GM12878 (cell line): ENCODE measurements around the gene BNIP1. TPM values are rescaled to one million over a fixed set of nuclear protein-coding genes. Genes with fewer than 3 reads are reported as not detected.

Experiments
- ATAC-seq: fragments of 200-7000 bp; cut with Tn5 transposase; 3 replicates; pipeline ENCODE4 v1.9.1; 2020; ENCODE audit warnings: mild to moderate bottlenecking, moderate library complexity
- BruUV-seq: library from RNA; stranded (reverse); fragments of 400-500 nt; replicated peaks from 2 replicates; lab custom pipeline; 2021; lab: Mats Ljungman, UMichigan
- CTCF ChIA-PET: fragments of 300-600 bp; sonication (Branson Sonifier 250); formaldehyde crosslinking; extraction: SDS; loops from one replicate; lab custom pipeline; 2021; ENCODE audit warnings: inconsistent platforms; lab: Yijun Ruan, JAX
- POLR2A ChIA-PET: fragments of 350-600 bp; formaldehyde crosslinking; extraction: SDS; loops from one replicate; lab custom pipeline; 2021; ENCODE audit warnings: inconsistent platforms; lab: Charles Lee
- RAD21 ChIA-PET: fragments of 300-600 bp; sonication (Branson Sonifier 250); formaldehyde crosslinking; loops from one replicate; lab custom pipeline; 2023; ENCODE audit warnings: antibody characterized with exemption; ENCODE audit not compliant: unreplicated experiment; lab: Charles Lee
- SMC1A ChIA-PET: fragments of 300-600 bp; sonication (Branson Sonifier 250); formaldehyde crosslinking; loops from one replicate; lab custom pipeline; 2023; ENCODE audit not compliant: unreplicated experiment, uncharacterized antibody; lab: Charles Lee
- DNase-seq: peaks from one replicate; pipeline ENCODE4 v3.0.0-alpha.2; 2011; ENCODE audit warnings: low read depth, low spot score
- FAIRE-seq: peaks from 3 replicates; lab custom pipeline; 2011; peaks lifted over from hg19 to GRCh38; lab: Jason Lieb, UNC
- H2AFZ ChIP-seq: 2 replicates; pipeline ENCODE4 v1.6.0; 2011; ENCODE audit warnings: low read depth, low read length, control low read depth; ENCODE audit not compliant: control insufficient read depth
- H3K27ac ChIP-seq: 2 replicates; pipeline ENCODE4 v1.5.1; 2011; ENCODE audit warnings: control low read depth; ENCODE audit not compliant: control insufficient read depth, insufficient read depth
- H3K27me3 ChIP-seq, 2 experiments: replicated peaks in 1 of 2; 2 replicates each; pipeline versions ENCODE4 v1.6.0 to v1.6.1; 2011; ENCODE audit warnings: low read length in 1 of 2; ENCODE audit not compliant: control insufficient read depth in 2 of 2, insufficient read depth in 2 of 2
- H3K36me3 ChIP-seq, 2 experiments: 2 replicates each; pipeline ENCODE4 v1.5.1; 2011; ENCODE audit warnings: low read length in 1 of 2; ENCODE audit not compliant: control insufficient read depth in 2 of 2, insufficient read depth in 2 of 2
- H3K4me1 ChIP-seq: 2 replicates; pipeline ENCODE4 v1.6.1; 2011; ENCODE audit warnings: mild to moderate bottlenecking, low read length, moderate library complexity, mixed read lengths; ENCODE audit not compliant: control insufficient read depth, insufficient read depth
- H3K4me2 ChIP-seq: 2 replicates; pipeline ENCODE4 v1.6.0; 2011; ENCODE audit warnings: control low read depth; ENCODE audit not compliant: control insufficient read depth, insufficient read depth
- H3K4me3 ChIP-seq: fragments of 200-600 bp; sonication (generic); 2 replicates; pipeline ENCODE4 v1.5.1; 2016
- H3K79me2 ChIP-seq: 2 replicates; pipeline ENCODE4 v1.6.0; 2011; ENCODE audit warnings: low read length; ENCODE audit not compliant: control insufficient read depth, insufficient read depth
- H3K9ac ChIP-seq: 2 replicates; pipeline ENCODE4 v1.8.0; 2011; ENCODE audit warnings: low read length, control low read depth, mixed read lengths; ENCODE audit not compliant: control insufficient read depth, insufficient read depth
- H3K9me3 ChIP-seq: replicated peaks from 3 replicates; pipeline ENCODE4 v1.5.1; 2011; ENCODE audit warnings: mild to moderate bottlenecking, low read length; ENCODE audit not compliant: control insufficient read depth, insufficient read depth
- H4K20me1 ChIP-seq: 2 replicates; pipeline ENCODE4 v1.6.0; 2011; ENCODE audit not compliant: control insufficient read depth, insufficient read depth
- EZH2 ChIP-seq: IDR thresholded peaks from 2 replicates; pipeline ENCODE4 v1.6.1; 2012; ENCODE audit warnings: low read depth, mild to moderate bottlenecking, control low read depth, inconsistent platforms, low read length, borderline replicate concordance; ENCODE audit not compliant: control insufficient read depth
- FOXK2 ChIP-seq: fragments of 450-650 bp; IDR thresholded peaks from 2 replicates; pipeline ENCODE4 v1.6.1; 2017; ENCODE audit warnings: mild to moderate bottlenecking, moderate library complexity
- HDGF ChIP-seq: fragments of 450-650 bp; IDR thresholded peaks from 2 replicates; pipeline ENCODE4 v1.6.1; 2016; ENCODE audit warnings: antibody characterized with exemption
- LARP7 ChIP-seq: fragments of 450-650 bp; IDR thresholded peaks from 2 replicates; pipeline ENCODE4 v1.6.1; 2017; ENCODE audit warnings: mild to moderate bottlenecking
- MXI1 ChIP-seq: fragments of 150-350 bp; IDR thresholded peaks from 2 replicates; pipeline ENCODE4 v1.6.1; 2011; ENCODE audit warnings: low read depth, mild to moderate bottlenecking, inconsistent platforms, low read length, improper control_type of control experiment
- RAD21 ChIP-seq: IDR thresholded peaks from 2 replicates; pipeline ENCODE4 v1.6.1; 2011; ENCODE audit warnings: mild to moderate bottlenecking, low read depth, low read length, moderate library complexity; ENCODE audit not compliant: insufficient read depth
- RBBP5 ChIP-seq: fragments of 200-600 bp; sonication (generic); conservative IDR thresholded peaks from 2 replicates; pipeline ENCODE4 v1.6.1; 2016
- RELA ChIP-seq: fragments of 450-650 bp; IDR thresholded peaks from 2 replicates; pipeline ENCODE4 v1.8.0; 2014; ENCODE audit warnings: borderline replicate concordance; ENCODE audit not compliant: partially characterized antibody
- SREBF2 ChIP-seq: IDR thresholded peaks from 2 replicates; pipeline ENCODE4 v1.6.1; 2012; ENCODE audit warnings: mild to moderate bottlenecking, low read length
- WGBS: methylation state at CpG from one replicate; pipeline ENCODE4 v1.1.6; 2016; ENCODE audit warnings: low lambda C conversion rate; ENCODE audit not compliant: insufficient replicate concordance, insufficient coverage; ENCODE audit errors: missing lambda C conversion rate; 5-methylcytosine and 5-hydroxymethylcytosine counted together
- in situ Hi-C: fragments of 300-500 bp; cut with MboI; formaldehyde crosslinking; loops from 9 replicates; pipeline ENCODE4 v1.14.3; 2018; ENCODE audit warnings: mixed read lengths
- intact Hi-C: fragments of 100-400 bp; cut with micrococcal nuclease; formaldehyde crosslinking; loops from one replicate; pipeline ENCODE4 v1.14.2; 2022; ENCODE audit not compliant: unreplicated experiment
- polyA plus RNA-seq, 11 experiments: library from polyadenylated mRNA; depleted of rRNA in 4 of 11; unstranded in 6 of 11; stranded (reverse) in 5 of 11; fragments of >200 nt; fragmentation: Nextera tagmentation in 4 of 11; fragmentation: Illumina TruSeq in 1 of 11; extraction: Ambion mirVana in 4 of 11; extraction: Trizol in 1 of 11; gene quantifications; 1 replicate in 1 of 11; 2 replicates in 10 of 11; pipeline versions ENCODE4 v1.2.1 to v1.2.3, GENCODE V29; 2011 to 2016; ENCODE audit warnings: inconsistent platforms in 2 of 11, missing spikeins in 2 of 11, low read depth in 1 of 11
- total RNA-seq, 4 experiments: library from RNA; depleted of rRNA in 3 of 4; stranded (reverse); fragments of >200 nt in 3 of 4; fragmentation: Illumina TruSeq in 1 of 4; extraction: Trizol in 1 of 4; gene quantifications; 2 replicates each; pipeline versions ENCODE4 v1.2.1 to v1.2.3, GENCODE V29; 2013 to 2021
- TF ChIP-seq, protein P1 (sequence below): fragments of 450-650 bp; IDR thresholded peaks from 2 replicates; pipeline ENCODE4 v1.6.1; 2018; ENCODE audit warnings: borderline replicate concordance, mild to moderate bottlenecking; ENCODE audit not compliant: partially characterized antibody

Gene BNIP1
- total and polyA plus RNA-seq, 10 of the 15 experiments (the other 5 are each of a cell fraction or from before 2014, with no cell fraction given): 20.5 to 62.5 (median 27.4) TPM

DNA sequence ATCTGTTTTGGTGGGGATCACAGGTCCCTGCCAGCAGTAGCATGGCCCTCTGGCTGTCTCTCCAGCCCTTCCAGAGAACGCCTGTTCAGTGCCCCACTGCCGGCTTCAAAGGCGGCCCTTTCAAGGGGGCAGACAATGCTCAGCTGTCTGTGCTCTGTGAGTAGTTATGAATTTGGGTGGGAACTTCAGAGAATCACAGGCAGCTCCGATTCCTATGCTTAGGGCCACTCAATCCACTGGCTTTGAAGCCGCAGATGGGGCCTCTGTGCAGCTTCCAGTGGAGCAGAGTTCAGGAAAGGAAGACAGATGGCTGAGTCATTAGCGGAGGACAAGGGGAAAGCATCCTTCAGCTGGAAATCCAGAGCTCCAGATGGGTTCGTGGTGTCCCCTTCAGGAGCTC lies 48.2 kb downstream of the BNIP1 start:
- Histone ChIP-seq H3K9ac (no peak overlapping the region), H3K4me1 (no peaks in the 10 kb centered on the region), H3K4me2 (no peak overlapping the region), H3K4me3 (no peak overlapping the region), H3K36me3 (no peaks in the 10 kb centered on the region), H2AFZ (no peak overlapping the region), H3K27ac (no peak overlapping the region), H3K27me3 (peaks cover 0 to 1% of the 10 kb centered on the region in 2 experiments; a peak in 1 of 4 replicates), H3K79me2 (no peaks in the 10 kb centered on the region), H3K9me3 (no peaks in the 10 kb centered on the region), H4K20me1 (0 out of 2 replicates have a peak, but pooled peaks cover 3% of the 10 kb centered on the region)
- CTCF ChIA-PET: interaction anchor here (1.2 kb wide), 1 partner anchor 213 kb away, joined by 4 read pairs; no protein-coding TSS in a partner anchor
- no TSS peak for BruUV-seq
- FAIRE-seq (no peak), DNase-seq (no peak), ATAC-seq (no peak)
- SMC1A ChIA-PET: interaction anchor here (0.6 kb wide), 1 partner anchor 181 kb away, joined by 3 read pairs; no protein-coding TSS in a partner anchor
- RAD21 ChIA-PET: no interaction called here
- WGBS: 41% methylated on average over 7 of the region's 7 CpGs
- TF ChIP-seq HDGF (no peak), EZH2 (no peak), LARP7 (no peak), RAD21 (no peak), SREBF2 (no peak), FOXK2 (no peak), MXI1 (no peak), RELA (no peak), RBBP5 (no peak)
- TF ChIP-seq, protein P1, sequence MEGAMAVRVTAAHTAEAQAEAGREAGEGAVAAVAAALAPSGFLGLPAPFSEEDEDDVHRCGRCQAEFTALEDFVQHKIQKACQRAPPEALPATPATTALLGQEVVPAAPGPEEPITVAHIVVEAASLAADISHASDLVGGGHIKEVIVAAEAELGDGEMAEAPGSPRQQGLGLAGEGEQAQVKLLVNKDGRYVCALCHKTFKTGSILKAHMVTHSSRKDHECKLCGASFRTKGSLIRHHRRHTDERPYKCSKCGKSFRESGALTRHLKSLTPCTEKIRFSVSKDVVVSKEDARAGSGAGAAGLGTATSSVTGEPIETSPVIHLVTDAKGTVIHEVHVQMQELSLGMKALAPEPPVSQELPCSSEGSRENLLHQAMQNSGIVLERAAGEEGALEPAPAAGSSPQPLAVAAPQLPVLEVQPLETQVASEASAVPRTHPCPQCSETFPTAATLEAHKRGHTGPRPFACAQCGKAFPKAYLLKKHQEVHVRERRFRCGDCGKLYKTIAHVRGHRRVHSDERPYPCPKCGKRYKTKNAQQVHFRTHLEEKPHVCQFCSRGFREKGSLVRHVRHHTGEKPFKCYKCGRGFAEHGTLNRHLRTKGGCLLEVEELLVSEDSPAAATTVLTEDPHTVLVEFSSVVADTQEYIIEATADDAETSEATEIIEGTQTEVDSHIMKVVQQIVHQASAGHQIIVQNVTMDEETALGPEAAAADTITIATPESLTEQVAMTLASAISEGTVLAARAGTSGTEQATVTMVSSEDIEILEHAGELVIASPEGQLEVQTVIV: no peak
- in situ Hi-C loops: no loop called here
- POLR2A ChIA-PET: no interaction called here
- intact Hi-C loops: no loop called here
